GM18519 (cell line): ENCODE results near the gene HOXB3.

ENCODE experiments used
- ATAC-seq: cut with Tn5 transposase; IDR thresholded peaks from one replicate; pipeline ENCODE4 v1.9.1; 2021; ENCODE audit warnings: mild to moderate bottlenecking, moderate library complexity; ENCODE audit not compliant: unreplicated experiment, low FRiP score

The HOXB3 gene

DNA sequence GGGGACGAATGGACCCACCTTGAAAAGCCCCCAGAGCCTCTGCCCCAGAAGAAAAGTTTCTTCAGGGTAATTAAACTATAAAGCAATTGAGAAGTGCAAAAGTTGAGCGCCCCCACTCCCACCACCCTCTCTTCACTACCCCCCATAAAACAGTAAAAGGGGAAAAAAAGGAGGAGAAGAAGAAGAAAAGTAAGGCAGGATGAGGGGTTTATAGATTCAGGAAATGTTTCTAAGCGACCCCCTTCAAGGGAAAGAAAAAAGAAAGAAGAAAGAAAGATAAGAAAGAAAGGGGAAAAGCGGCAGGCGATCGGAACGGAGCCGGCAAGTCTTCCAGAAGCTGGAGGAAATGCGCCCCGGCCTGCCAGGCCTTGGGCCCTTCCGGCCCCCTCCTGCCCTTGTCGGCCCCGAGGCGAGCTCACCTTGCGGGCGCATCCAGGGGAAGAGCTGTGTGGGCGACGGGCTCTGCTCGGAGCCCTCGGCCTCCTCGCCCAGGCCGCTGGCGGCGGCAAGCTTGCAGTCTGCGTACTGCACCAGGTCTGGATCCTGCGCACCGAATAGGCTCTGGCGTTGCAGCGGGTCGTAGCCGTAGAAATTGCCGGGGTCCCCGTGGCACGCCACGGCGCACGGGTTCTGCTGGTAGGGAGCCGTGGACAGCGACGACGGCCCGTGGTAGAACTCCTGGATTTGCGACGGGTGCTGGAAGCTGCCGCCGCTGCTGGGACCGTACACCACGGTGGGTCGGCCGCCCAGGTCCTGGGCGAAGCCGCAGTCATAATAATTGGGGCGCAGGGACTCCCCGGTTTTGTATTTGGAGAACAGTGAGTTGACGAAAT lies 24.0 kb upstream of the HOXB3 start:
- no peak for ATAC-seq

DNA sequence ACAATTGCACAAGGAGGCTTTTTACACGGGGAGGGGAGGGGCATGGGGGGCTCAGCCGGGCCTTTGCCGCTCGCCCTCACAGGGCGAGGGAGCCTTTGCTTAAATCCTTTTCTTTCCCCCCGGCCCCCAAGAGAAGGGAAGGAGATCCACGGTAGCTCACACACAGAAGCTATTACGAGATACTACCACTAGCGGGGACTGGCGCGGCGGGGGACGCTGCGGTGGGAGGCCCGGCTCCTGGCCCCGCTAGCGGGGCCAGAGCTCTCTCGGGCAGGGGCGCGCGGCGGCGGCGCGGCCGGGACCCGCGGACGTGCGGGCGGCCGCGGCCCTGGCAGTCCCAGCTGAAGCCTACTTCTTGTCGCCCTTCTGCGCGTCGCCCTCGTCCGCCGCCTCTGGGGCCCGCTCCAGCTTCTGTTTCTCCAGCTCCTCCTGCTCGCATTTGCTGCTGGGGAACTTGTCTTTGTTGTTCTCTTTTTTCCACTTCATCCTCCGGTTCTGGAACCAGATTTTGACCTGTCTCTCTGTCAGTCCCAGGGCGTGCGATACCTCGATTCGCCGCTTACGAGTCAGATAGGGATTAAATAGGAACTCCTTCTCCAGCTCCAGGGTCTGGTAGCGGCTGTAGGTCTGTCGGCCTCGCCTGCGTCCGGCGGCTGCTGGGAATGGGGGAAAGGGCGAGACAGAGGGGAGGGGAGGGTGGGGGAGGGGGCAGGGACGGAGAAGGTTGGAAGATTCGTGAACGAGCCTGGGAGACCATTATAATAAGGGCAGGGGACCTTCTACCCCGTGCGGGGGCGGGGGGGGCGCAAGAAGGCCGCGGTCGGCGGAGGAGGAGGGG lies 23.0 kb upstream of the HOXB3 start:
- no peak for ATAC-seq

GRCh38 chr17:48612456-48612853 lies 22.4 kb upstream of the HOXB3 start:
- no peak for ATAC-seq

- ATAC-seq: no peak
These were observed 21.8 kb upstream of the HOXB3 start for GRCh38 chr17:48611681-48612455.

DNA sequence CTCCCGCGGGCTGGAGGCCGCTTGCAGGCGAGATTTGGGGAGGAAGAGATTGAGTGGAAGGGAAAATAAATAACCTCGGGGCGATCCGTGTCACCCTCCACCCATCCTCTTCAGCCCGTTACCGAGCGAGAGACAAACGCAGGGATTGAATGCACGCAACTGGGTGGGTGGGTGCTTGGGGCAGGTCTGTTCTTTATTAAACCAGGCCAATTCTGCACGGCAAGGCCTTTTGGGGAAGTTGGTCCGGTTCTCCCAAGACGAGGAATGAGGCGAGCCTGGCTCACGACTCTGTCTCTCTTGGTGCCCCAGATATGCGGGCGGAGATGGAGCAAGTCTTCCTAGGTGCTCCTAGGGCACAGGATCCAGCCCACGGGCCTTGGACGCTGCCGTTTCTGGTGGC lies 21.2 kb upstream of the HOXB3 start:
- no peak for ATAC-seq

GRCh38 chr17:48610282-48611211 lies 20.5 kb upstream of the HOXB3 start, which contains the start of gene HOXB7:
Gene HOXB7 (minus strand): TSS chr17:48611017. CDS start chr17:48610918, 99 bp downstream.
- no peak for ATAC-seq

- ATAC-seq: no peak
These were observed 19.8 kb upstream of the HOXB3 start for GRCh38 chr17:48609759-48610281.

- no peak for ATAC-seq
These were observed 19.0 kb upstream of the HOXB3 start for GRCh38 chr17:48609033-48609432.

DNA sequence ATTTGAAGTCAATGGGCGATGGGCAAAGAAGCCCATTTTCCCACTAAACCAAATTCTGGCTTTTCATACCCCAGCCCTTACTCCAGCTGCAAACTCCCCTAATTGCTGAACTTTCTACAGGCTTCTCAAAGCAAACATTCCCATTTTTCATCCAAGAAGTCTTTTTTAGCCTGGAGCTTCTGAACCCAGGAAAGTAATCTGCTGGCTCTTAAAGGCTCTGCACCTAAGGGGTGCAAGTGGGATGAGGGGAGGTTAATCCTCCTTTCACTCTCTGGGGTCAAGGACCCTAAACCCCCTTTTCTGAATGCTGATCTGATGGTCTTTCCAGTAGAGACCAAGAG lies 18.4 kb upstream of the HOXB3 start:
- no peak for ATAC-seq

DNA sequence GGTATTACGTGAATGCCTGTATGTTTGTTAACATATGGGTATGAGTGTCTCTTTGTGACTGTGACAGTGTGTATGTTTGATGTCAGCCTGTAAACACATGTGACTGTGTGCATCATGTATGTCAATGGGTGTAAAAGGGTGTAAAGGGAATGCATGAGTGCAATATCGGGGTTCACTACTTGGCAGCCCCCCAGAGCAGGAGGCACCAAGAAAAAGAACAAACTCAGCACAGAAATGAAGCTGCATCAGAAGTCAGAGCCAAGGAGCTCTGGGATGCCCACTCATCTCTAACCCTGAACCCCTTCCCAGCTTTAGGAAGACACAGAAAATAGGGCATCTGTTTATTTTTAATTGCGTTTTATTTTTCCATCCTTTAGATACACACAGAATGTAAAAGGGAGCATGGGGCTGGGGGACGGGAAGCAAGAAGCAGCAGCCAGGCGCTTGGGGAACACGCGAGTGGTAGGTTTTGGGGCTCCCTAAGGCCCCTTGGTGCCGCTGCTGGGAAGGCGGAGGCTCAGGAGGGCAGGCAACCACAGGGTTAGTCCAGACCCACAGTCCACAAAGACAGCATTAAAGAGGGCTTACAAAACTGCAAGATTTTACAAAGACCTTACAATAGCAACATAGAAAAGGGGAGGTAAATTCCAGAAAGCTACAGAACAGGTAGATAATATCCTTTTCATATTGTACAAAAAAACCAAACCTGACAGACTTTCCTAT lies 17.0 kb upstream of the HOXB3 start:
- no peak for ATAC-seq

GRCh38 chr17:48605991-48606891 lies 16.2 kb upstream of the HOXB3 start:
- ATAC-seq: no peak

DNA sequence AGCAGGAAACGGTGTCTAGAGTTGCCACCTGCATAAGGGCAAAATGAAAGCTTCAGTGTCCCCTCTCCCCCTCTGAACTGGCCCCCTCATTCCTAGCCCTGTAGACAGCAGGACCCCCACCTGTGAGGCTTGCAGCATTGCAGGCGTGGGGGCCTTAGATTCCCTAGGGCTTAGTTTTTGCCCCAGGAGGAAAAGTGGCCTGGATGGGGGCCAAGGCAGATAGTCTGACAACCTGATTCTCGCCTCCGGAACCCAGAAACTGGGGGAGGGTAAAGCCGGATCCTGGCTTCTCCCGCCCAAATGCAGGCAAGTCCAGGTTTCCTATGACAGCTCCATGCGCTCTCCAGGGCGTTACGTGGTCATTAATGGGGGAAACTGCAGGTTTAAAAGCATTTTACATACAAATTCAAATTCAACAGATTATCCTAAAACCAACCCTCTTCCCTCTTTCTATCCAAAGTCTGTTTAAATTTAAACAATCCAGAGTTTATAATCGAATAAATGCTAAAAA lies 15.4 kb upstream of the HOXB3 start:
- ATAC-seq: no peak

- ATAC-seq: no peak
These were observed 14.8 kb upstream of the HOXB3 start, which contains the start of gene HOXB6 for GRCh38 chr17:48604770-48605329. Gene HOXB6 (minus strand): TSS chr17:48604986. CDS start chr17:48598150, 6,836 bp downstream.

DNA sequence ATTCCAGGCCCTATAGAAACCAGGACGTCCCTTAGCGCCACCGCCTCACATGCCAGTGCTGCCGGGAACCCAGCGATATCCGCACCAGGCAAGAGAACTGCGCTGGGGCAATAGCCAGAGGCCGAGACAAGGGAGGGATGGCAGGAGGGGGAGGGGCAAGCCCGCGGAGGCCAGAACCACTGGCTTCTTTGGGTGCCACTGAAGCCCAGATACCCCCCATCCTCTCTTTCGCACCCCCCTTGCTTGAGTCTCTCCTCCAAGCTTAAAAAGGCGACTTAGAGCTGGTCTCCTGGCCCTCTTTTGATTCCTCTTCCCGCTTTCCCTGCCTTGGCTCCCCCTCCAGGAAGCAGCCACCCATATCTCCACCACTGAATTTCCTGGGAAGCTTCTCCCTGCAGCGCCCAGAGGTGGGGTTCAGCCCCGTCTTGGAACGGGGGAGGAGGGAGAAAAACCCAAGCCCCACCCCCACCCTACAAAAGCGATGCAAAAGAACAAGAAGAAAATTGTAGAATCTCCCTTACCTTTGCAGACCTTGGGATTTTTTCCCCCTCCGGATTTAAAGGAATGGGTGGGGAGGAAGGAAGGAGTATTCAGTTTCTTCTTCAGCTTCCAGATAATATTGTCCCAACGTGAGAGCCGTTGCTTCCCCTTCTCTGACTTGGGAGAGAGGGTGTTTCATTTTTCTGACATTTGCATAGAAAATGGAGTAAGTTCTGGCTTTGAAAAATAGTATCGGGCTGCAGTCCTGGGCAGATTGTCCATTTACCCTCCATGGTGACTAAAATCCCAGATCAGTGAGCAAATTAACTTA lies 14.1 kb upstream of the HOXB3 start:
- no peak for ATAC-seq

DNA sequence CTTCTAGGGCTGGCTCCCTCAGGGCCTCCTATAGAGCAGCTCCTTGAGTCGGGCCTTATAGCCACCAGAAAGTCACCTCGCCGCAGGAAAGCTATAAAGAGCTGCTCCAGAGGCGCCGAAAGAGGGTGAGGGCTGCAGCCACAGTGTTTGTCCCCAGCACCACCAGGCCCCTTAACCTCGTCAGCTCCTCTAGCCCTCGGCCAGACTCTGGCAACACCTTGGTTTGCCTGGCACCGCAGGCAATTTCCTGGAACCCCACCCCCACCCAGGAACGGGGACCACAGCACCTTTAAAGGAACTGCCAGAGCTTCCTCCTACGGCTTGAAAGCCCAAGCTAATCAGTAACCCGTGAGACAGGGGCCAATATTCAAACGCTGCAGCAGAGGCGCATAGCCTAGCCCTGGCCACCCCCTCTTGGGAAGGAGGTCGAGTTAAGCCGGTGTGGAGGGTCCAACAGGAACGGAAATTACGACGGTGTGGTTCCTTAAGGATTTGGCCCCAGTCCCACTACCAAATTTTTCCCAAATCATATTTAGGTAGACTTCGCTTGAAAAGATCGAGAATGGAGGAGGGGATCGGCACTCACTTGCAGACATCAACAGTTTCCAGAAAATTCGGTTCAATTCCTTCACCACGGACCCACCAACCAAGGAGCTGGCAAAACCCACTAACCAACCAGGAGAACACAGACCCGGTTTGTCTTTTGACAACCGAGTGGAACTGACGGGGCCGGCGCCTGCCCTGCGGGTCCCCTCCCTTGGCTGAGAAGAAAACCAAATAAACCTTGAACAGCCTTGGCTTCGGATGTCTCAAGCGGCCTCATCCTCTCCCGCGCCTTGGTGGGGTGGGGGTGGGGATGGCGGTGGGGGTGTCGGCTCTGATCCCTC lies 11.7 kb upstream of the HOXB3 start:
- ATAC-seq: no peak

DNA sequence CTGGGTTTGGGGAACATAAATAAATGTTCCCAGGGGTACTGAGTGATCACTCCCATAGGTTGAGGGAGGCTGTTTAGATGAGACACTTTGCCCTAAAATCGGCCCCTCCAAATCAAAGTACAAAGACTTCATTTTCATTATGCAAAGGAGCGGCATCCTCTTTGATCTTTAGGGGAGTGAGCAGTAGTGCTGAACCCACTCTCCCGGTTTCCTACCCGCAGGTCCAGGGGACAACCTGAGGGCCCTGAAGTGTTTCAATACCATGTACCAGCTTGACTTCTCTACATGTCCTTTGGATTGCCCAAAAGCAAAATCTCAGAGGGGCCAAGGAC lies 11.1 kb upstream of the HOXB3 start:
- ATAC-seq: no peak
